Measurements from ENCODE around the gene NCAPG2.

NCAPG2 gene

GRCh38 chr7:158704524-158705233 lies at the start of gene NCAPG2:
Gene NCAPG2, minus strand, starts transcription at chr7:158704804. Its CDS starts 2,905 bp downstream, at chr7:158701899.
- DNase-seq (ENCODE audit: low read depth): peak; percentile 97

GRCh38 chr7:158753900-158754299 lies 49.3 kb upstream of the NCAPG2 start:
- DNase-seq (ENCODE audit: low read depth): no peak

GRCh38 chr7:158751751-158752150 lies 47.1 kb upstream of the NCAPG2 start:
- no peak for DNase-seq (ENCODE audit: low read depth)

- DNase-seq (ENCODE audit: low read depth): no peak
Measured at GRCh38 chr7:158751199-158751598, 46.6 kb upstream of the NCAPG2 start.

GRCh38 chr7:158750702-158751101 lies 46.1 kb upstream of the NCAPG2 start:
- no peak for DNase-seq (ENCODE audit: low read depth)

- DNase-seq (ENCODE audit: low read depth): no peak
Measured at GRCh38 chr7:158749396-158749795, 44.8 kb upstream of the NCAPG2 start.

GRCh38 chr7:158748335-158748734 lies 43.7 kb upstream of the NCAPG2 start:
- no peak for DNase-seq (ENCODE audit: low read depth)

GRCh38 chr7:158747408-158747807 lies 42.8 kb upstream of the NCAPG2 start:
- DNase-seq (ENCODE audit: low read depth): no peak

- DNase-seq (ENCODE audit: low read depth): no peak
Measured at GRCh38 chr7:158746957-158747356, 42.4 kb upstream of the NCAPG2 start.

GRCh38 chr7:158745057-158745715 lies 40.6 kb upstream of the NCAPG2 start:
- DNase-seq (ENCODE audit: low read depth): no peak

GRCh38 chr7:158744070-158744469 lies 39.5 kb upstream of the NCAPG2 start:
- DNase-seq (ENCODE audit: low read depth): no peak

GRCh38 chr7:158743219-158743618 lies 38.6 kb upstream of the NCAPG2 start:
- DNase-seq (ENCODE audit: low read depth): no peak

- DNase-seq (ENCODE audit: low read depth): no peak
Measured at GRCh38 chr7:158742065-158742821, 37.6 kb upstream of the NCAPG2 start.

- no peak for DNase-seq (ENCODE audit: low read depth)
Measured at GRCh38 chr7:158741294-158741666, 36.7 kb upstream of the NCAPG2 start.

GRCh38 chr7:158740657-158741293 lies 36.2 kb upstream of the NCAPG2 start:
- DNase-seq (ENCODE audit: low read depth): peak; percentile 73

GRCh38 chr7:158740013-158740656 lies 35.5 kb upstream of the NCAPG2 start:
- peak; percentile 74 for DNase-seq (ENCODE audit: low read depth)

GRCh38 chr7:158738841-158739240 lies 34.2 kb upstream of the NCAPG2 start:
- DNase-seq (ENCODE audit: low read depth): no peak

- DNase-seq (ENCODE audit: low read depth): no peak
Measured at GRCh38 chr7:158737064-158737695, 32.6 kb upstream of the NCAPG2 start.

GRCh38 chr7:158735935-158736334 lies 31.3 kb upstream of the NCAPG2 start:
- DNase-seq (ENCODE audit: low read depth): no peak

GRCh38 chr7:158734861-158735260 lies 30.3 kb upstream of the NCAPG2 start:
- peak; percentile 22 for DNase-seq (ENCODE audit: low read depth)

GRCh38 chr7:158733775-158734494 lies 29.3 kb upstream of the NCAPG2 start:
- DNase-seq (ENCODE audit: low read depth): no peak
